ENCODE data around the gene PTPRM.

Gene PTPRM

DNA sequence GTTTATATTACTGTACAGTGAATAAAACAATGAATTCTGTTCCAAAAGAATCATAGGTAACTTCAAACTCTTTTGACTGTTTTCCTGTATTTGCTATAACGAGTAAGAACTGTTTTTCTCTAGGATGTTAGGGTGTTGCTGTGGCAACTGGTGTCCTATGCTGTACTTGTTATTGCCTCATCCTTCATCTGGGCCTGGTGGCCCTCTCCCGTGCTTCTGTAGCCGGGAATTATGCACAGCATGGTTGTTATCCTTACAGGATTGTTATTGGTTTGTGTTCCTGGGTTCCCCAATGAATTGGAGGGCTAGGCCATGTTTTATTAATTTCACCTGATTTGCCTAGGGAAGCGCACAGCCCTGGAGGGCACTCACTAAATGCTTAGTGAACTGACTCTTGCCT lies 279.2 kb downstream of the PTPRM start:
- H3K36me3 ChIP-seq (ENCODE audit: insufficient read depth, low read length), result no peaks in the 10 kb centered on the region
- H3K4me2 ChIP-seq (ENCODE audit: low read length), result no peak overlapping the region
- H3K4me1 ChIP-seq (ENCODE audit: control insufficient read depth, insufficient read depth, low read length), result no peaks in the 10 kb centered on the region
- no peaks in the 10 kb centered on the region for H3K9me3 ChIP-seq (replicated peaks; ENCODE audit: low read length)
- no peaks in the 10 kb centered on the region for H3K27me3 ChIP-seq (ENCODE audit: control insufficient read depth, insufficient read depth, low read length)
- no peak overlapping the region for H3K9ac ChIP-seq (ENCODE audit: low read depth, low read length)
- no peak overlapping the region for H3K4me3 ChIP-seq (ENCODE audit: low read length)

DNA sequence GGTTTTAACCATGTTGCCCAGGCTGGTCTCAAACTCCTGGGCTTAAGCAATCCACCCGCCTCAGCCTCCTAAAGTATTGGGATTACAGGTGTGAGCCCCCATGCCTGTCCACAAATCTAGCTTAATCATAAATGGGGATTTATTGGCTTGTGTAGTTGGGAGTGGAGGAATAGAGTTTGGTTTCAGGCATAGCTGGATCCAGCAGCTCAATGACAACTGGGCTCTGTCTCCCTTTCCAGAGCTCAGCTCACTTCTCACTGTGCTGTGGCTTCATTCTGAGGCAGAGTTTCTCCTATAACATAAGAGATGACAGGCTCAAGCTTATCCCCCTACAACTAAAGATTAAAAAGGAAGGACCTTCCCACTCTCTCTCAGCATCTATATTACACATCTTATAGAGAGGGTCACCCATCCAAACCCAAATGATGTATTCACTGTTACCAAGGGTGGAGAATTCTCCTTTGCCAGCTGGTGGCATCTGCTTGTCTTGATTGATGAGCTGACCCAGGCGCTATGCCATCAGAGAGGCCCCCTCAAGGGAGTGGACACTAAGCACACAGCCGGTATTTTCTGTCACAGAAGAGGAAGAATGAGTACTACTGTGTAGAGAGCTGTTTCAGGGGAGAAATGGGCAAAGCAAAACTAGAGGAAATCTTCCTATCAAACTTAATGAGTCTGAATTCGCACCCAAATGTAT lies 280.4 kb downstream of the PTPRM start:
- Histone ChIP-seq H3K27me3 (ENCODE audit: control insufficient read depth, insufficient read depth, low read length) (no peaks in the 10 kb centered on the region), H3K4me3 (ENCODE audit: low read length) (no peak overlapping the region), H3K9ac (ENCODE audit: low read depth, low read length) (no peak overlapping the region), H3K4me1 (ENCODE audit: control insufficient read depth, insufficient read depth, low read length) (no peaks in the 10 kb centered on the region), H3K4me2 (ENCODE audit: low read length) (no peak overlapping the region), H3K36me3 (ENCODE audit: insufficient read depth, low read length) (no peaks in the 10 kb centered on the region), H3K9me3 (replicated peaks; ENCODE audit: low read length) (no peaks in the 10 kb centered on the region)

DNA sequence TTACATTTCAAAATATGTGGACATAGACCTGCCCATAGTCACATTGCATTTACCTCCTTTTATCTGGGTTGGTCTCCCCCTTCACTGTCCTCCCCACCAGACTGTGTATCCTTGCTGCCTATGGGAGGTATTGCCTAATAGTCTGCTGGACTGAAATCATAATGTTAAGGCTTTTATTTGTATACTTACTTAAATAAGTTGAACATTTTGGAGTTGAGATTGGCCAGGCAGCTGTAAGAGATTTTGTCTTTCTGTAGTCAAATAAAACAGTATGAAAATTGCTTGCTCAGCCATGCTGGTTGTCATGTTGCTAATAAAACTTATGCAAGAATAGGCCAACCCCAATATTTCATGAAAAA lies 280.9 kb downstream of the PTPRM start:
- no peaks in the 10 kb centered on the region for H3K4me1 ChIP-seq (ENCODE audit: control insufficient read depth, insufficient read depth, low read length)
- H3K4me3 ChIP-seq (ENCODE audit: low read length), result no peak overlapping the region
- H3K36me3 ChIP-seq (ENCODE audit: insufficient read depth, low read length), result no peaks in the 10 kb centered on the region
- no peak overlapping the region for H3K9ac ChIP-seq (ENCODE audit: low read depth, low read length)
- no peaks in the 10 kb centered on the region for H3K9me3 ChIP-seq (replicated peaks; ENCODE audit: low read length)
- no peak overlapping the region for H3K4me2 ChIP-seq (ENCODE audit: low read length)
- no peaks in the 10 kb centered on the region for H3K27me3 ChIP-seq (ENCODE audit: control insufficient read depth, insufficient read depth, low read length)

DNA sequence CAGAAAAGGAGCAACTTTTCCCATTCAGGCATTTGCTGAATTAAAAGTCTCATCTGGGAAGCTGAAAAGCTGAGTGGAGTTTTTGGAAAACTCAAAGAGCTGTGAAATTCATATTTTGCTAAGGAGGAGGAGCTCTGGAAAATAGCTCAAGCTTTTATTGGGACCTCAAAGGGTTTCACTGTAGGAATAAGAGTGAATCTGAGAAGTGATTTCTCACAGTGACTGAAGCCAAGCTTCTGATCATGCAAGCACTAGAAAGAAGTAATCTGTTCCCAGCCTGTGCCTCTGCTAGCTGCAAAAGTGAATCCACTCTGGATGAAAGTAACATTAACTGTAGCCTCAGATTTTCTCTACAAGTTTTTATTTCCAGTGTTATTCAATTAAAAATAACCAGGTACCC lies 283.3 kb downstream of the PTPRM start:
- Histone ChIP-seq H3K36me3 (ENCODE audit: insufficient read depth, low read length) (no peaks in the 10 kb centered on the region), H3K4me1 (ENCODE audit: control insufficient read depth, insufficient read depth, low read length) (no peaks in the 10 kb centered on the region), H3K9me3 (replicated peaks; ENCODE audit: low read length) (no peaks in the 10 kb centered on the region), H3K27me3 (ENCODE audit: control insufficient read depth, insufficient read depth, low read length) (no peaks in the 10 kb centered on the region), H3K4me3 (ENCODE audit: low read length) (no peak overlapping the region), H3K4me2 (ENCODE audit: low read length) (no peak overlapping the region), H3K9ac (ENCODE audit: low read depth, low read length) (no peak overlapping the region)

DNA sequence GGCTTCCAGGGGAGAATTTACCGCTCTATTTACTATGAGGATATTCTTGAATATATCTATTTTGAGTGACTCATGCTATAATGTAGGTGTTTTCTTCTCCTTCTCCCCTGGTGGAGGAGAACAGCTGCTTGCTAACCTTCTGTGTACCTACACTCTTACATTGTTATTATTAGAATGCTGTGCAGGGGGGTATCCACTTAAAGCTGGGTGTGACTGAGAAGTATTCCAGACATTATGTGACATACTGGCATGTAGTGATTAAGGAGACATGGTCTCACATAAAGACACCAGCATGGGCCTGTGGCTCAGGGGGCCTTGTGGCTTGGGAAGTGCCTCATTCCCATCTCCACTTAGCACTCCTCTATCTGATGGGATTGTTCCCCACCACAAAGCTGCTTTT lies 287.9 kb downstream of the PTPRM start:
- Histone ChIP-seq H3K9ac (ENCODE audit: low read depth, low read length) (no peak overlapping the region), H3K4me3 (ENCODE audit: low read length) (no peak overlapping the region), H3K27me3 (ENCODE audit: control insufficient read depth, insufficient read depth, low read length) (no peaks in the 10 kb centered on the region), H3K4me1 (ENCODE audit: control insufficient read depth, insufficient read depth, low read length) (peaks cover 13% of the 10 kb centered on the region), H3K4me2 (ENCODE audit: low read length) (no peak overlapping the region), H3K36me3 (ENCODE audit: insufficient read depth, low read length) (no peaks in the 10 kb centered on the region), H3K9me3 (replicated peaks; ENCODE audit: low read length) (no peaks in the 10 kb centered on the region)

DNA sequence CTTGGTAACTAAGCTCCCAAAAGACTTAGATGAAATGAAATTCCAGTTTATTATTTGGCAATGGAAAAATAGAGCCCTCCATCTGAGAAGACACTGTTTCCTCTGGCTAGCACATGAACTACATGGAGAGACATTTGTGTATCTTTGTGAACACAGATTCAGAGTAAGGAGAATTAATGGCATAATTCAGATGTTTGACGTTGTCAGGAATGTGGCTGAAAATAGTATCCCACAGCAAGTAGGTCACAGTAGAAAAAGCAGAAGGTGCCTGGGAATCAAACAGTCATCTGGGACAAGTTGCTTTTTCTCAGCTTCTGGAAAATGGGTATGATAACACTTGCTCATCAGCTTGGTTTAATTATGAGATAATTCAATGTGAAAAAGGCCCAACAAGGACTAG lies 288.6 kb downstream of the PTPRM start:
- Histone ChIP-seq H3K9ac (ENCODE audit: low read depth, low read length) (no peak overlapping the region), H3K4me1 (ENCODE audit: control insufficient read depth, insufficient read depth, low read length) (peaks cover 13% of the 10 kb centered on the region), H3K9me3 (replicated peaks; ENCODE audit: low read length) (no peaks in the 10 kb centered on the region), H3K4me2 (ENCODE audit: low read length) (no peak overlapping the region), H3K36me3 (ENCODE audit: insufficient read depth, low read length) (no peaks in the 10 kb centered on the region), H3K27me3 (ENCODE audit: control insufficient read depth, insufficient read depth, low read length) (no peaks in the 10 kb centered on the region), H3K4me3 (ENCODE audit: low read length) (no peak overlapping the region)

DNA sequence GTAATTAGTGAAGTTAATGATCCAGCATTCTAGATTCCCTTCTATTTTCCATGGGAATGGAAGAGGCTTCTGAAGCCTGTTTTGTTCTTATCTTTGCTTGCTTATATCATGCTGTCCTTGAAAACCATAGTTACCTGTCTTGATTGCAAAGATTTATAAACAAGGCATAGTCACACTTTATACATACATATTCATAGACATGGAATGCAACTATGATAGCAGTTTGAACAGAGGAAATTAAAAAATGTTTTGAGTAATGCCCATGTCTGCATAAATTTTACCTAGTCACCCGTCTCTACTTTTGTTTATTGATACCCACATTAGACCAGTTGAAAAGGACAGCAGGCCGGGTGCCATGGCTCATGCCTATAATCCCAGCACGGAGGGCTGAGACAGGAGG lies 289.0 kb downstream of the PTPRM start:
- H3K27me3 ChIP-seq (ENCODE audit: control insufficient read depth, insufficient read depth, low read length), result no peaks in the 10 kb centered on the region
- H3K4me3 ChIP-seq (ENCODE audit: low read length), result no peak overlapping the region
- H3K4me2 ChIP-seq (ENCODE audit: low read length), result no peak overlapping the region
- no peaks in the 10 kb centered on the region for H3K9me3 ChIP-seq (replicated peaks; ENCODE audit: low read length)
- no peak overlapping the region for H3K9ac ChIP-seq (ENCODE audit: low read depth, low read length)
- peaks cover 13% of the 10 kb centered on the region for H3K4me1 ChIP-seq (ENCODE audit: control insufficient read depth, insufficient read depth, low read length)
- H3K36me3 ChIP-seq (ENCODE audit: insufficient read depth, low read length), result no peaks in the 10 kb centered on the region

DNA sequence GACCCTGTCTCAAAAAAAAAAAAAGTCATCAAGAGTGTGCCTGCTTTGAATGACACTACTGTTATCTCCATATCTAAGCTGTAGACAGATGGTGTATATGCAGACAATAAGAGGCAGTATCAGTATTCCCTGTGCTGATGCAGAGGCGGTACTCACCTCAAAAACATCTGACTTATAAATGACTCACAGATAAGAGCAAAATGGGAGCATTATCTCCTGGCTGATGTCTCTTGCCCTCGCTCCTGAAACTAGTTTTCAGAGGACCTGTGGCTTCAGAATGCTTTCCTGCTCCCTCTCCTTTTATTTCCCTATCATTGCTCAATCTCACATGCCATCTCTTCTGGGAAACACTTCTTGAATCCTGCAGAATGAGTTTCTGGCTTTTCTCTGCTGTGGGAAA lies 289.6 kb downstream of the PTPRM start:
- peaks cover 13% of the 10 kb centered on the region for H3K4me1 ChIP-seq (ENCODE audit: control insufficient read depth, insufficient read depth, low read length)
- H3K4me2 ChIP-seq (ENCODE audit: low read length), result no peak overlapping the region
- H3K9me3 ChIP-seq (replicated peaks; ENCODE audit: low read length), result no peaks in the 10 kb centered on the region
- no peaks in the 10 kb centered on the region for H3K27me3 ChIP-seq (ENCODE audit: control insufficient read depth, insufficient read depth, low read length)
- no peak overlapping the region for H3K9ac ChIP-seq (ENCODE audit: low read depth, low read length)
- H3K36me3 ChIP-seq (ENCODE audit: insufficient read depth, low read length), result no peaks in the 10 kb centered on the region
- no peak overlapping the region for H3K4me3 ChIP-seq (ENCODE audit: low read length)

DNA sequence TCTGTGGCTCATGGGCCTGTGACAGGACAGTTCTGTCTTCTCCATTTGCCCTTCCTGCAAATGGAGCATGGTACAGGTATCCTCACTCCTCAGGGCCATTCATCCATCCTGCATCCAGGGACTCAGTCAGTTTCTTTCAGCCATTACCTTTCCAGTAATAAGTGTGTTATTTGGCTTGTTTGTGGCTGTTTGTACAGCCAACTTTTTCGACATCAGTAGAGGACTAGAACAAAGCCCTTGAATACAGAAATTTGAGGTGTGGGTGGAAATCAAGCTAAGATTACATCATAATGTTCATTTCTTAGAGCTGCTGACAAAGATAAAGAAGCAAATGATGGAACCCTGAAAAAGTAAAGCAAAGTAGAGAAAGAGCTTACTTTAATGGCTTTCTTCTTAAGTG lies 290.4 kb downstream of the PTPRM start:
- H3K9ac ChIP-seq (ENCODE audit: low read depth, low read length), result no peak overlapping the region
- no peak overlapping the region for H3K4me2 ChIP-seq (ENCODE audit: low read length)
- no peak overlapping the region for H3K4me3 ChIP-seq (ENCODE audit: low read length)
- no peaks in the 10 kb centered on the region for H3K36me3 ChIP-seq (ENCODE audit: insufficient read depth, low read length)
- peaks cover 13% of the 10 kb centered on the region for H3K4me1 ChIP-seq (ENCODE audit: control insufficient read depth, insufficient read depth, low read length)
- H3K27me3 ChIP-seq (ENCODE audit: control insufficient read depth, insufficient read depth, low read length), result no peaks in the 10 kb centered on the region
- H3K9me3 ChIP-seq (replicated peaks; ENCODE audit: low read length), result no peaks in the 10 kb centered on the region

DNA sequence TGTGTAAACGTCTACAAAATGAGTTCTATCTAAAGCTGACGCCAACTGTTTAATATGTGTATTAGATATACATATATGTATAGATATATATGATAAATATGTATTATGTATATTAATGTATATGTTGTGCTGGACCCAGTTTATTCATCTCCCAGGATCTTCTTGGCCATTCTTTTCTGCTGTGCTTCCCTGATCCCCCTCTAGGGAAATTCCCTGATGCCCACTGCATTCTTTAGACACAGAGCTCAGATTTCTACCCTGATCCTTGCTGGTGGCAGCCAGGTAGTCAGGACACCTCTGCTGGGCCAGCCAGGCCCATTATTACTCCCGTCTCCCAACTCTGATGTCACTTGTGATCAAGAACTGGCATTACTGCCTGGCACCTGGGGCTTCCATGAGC lies 292.0 kb downstream of the PTPRM start:
- no peak overlapping the region for H3K9ac ChIP-seq (ENCODE audit: low read depth, low read length)
- no peak overlapping the region for H3K4me2 ChIP-seq (ENCODE audit: low read length)

DNA sequence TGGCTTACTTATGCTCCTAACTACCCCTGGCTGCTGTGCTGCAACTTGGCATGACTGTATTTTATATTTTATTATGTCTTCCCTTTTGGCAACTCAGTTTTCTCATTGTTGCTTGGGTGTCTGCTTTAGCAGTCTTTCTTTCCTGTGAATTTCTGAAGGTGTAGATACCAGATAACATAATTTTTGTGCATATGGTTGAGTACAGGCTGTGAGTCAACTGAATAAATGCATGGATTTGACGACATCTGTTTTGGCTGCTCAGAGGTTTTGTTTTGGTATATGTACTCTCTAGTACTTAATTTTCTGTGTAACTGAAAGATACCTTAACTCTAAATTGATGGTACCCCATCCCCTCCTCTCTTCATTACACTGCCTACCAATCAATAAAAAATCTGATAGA lies 303.1 kb downstream of the PTPRM start:
- Histone ChIP-seq H3K4me1 (ENCODE audit: control insufficient read depth, insufficient read depth, low read length) (peaks cover 28% of the 10 kb centered on the region), H3K27me3 (ENCODE audit: control insufficient read depth, insufficient read depth, low read length) (no peaks in the 10 kb centered on the region), H3K4me2 (ENCODE audit: low read length) (no peak overlapping the region), H3K36me3 (ENCODE audit: insufficient read depth, low read length) (no peaks in the 10 kb centered on the region), H3K9ac (ENCODE audit: low read depth, low read length) (no peak overlapping the region), H3K4me3 (ENCODE audit: low read length) (no peak overlapping the region), H3K9me3 (replicated peaks; ENCODE audit: low read length) (no peaks in the 10 kb centered on the region)

More for the DNA sequence above, 292.0 kb downstream of the PTPRM start:
- H3K4me1 ChIP-seq (ENCODE audit: control insufficient read depth, insufficient read depth, low read length), result peaks cover 13% of the 10 kb centered on the region
- no peaks in the 10 kb centered on the region for H3K9me3 ChIP-seq (replicated peaks; ENCODE audit: low read length)
- no peaks in the 10 kb centered on the region for H3K36me3 ChIP-seq (ENCODE audit: insufficient read depth, low read length)
- no peak overlapping the region for H3K4me3 ChIP-seq (ENCODE audit: low read length)
- no peaks in the 10 kb centered on the region for H3K27me3 ChIP-seq (ENCODE audit: control insufficient read depth, insufficient read depth, low read length)

DNA sequence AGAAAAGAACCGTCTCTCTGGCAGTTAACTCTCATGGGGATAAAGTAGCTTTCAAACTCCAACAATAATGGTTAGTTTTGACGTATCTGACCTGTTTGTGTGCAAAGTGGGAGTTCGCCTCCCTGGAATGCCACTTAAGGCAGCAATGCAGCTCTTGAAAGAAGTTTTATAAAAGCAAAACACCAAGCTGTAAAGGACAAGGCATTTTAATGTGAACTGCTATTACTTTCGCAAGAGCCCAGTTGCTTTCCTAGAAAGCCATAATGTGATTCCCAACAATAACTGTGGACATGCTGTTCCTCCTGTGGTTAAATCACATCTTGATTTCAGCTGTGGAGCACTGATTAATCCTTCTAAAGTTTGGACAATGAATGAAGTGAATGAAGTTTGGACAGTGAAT lies 303.7 kb downstream of the PTPRM start:
- H3K4me3 ChIP-seq (ENCODE audit: low read length), result no peak overlapping the region
- no peaks in the 10 kb centered on the region for H3K36me3 ChIP-seq (ENCODE audit: insufficient read depth, low read length)
- no peaks in the 10 kb centered on the region for H3K27me3 ChIP-seq (ENCODE audit: control insufficient read depth, insufficient read depth, low read length)
- H3K4me2 ChIP-seq (ENCODE audit: low read length), result peak overlapping the region; percentile 6
- H3K9ac ChIP-seq (ENCODE audit: low read depth, low read length), result no peak overlapping the region
- H3K9me3 ChIP-seq (replicated peaks; ENCODE audit: low read length), result no peaks in the 10 kb centered on the region
- peaks cover 28% of the 10 kb centered on the region for H3K4me1 ChIP-seq (ENCODE audit: control insufficient read depth, insufficient read depth, low read length)

All from skeletal muscle satellite cell (primary cell).